Tibial nerve (tissue), 4 donors: ENCODE data around the gene IRAK1. TPM values are rescaled to one million over a fixed set of nuclear protein-coding genes. Genes with fewer than 3 reads are reported as not detected.
"Not testable (repeated sequence)": the region's sequence is repeated elsewhere in the genome, so short reads cannot be mapped to it uniquely, and the experiment has no call there.

Experiments used
- DNase-seq, 2 donors: peaks; one replicate each; pipeline ENCODE4 v3.0.0-alpha.2; 2019; ENCODE audit warnings: low spot score in 2 of 2
- H3K27ac ChIP-seq, 4 donors: fragments of 200-600 bp; sonication (generic) in 3 of 4; one replicate each; pipeline ENCODE4 v1.5.1; 2017 to 2019; ENCODE audit warnings: mild to moderate bottlenecking in 1 of 4
- H3K27me3 ChIP-seq, 2 donors: fragments of 200-600 bp; sonication (generic) in 1 of 2; one replicate each; pipeline versions ENCODE4 v1.5.1 to v1.6.0; 2017 to 2019
- H3K36me3 ChIP-seq, 3 donors: fragments of 200-600 bp; sonication (generic); one replicate each; pipeline ENCODE4 v1.5.1; 2018 to 2019
- H3K4me1 ChIP-seq, 4 donors: fragments of 200-600 bp; sonication (generic) in 3 of 4; one replicate each; pipeline ENCODE4 v1.5.1; 2017 to 2019
- H3K4me3 ChIP-seq, 4 donors: fragments of 200-600 bp; sonication (generic) in 3 of 4; one replicate each; pipeline ENCODE4 v1.5.1; 2017 to 2019; ENCODE audit warnings: mild to moderate bottlenecking in 1 of 4, moderate library complexity in 1 of 4
- H3K9me3 ChIP-seq, 4 donors: fragments of 200-600 bp; sonication (generic) in 3 of 4; one replicate each; pipeline ENCODE4 v1.5.1; 2017 to 2019
- EP300 ChIP-seq, 2 donors: sonication (generic); formaldehyde crosslinking; IDR thresholded peaks; one replicate each; pipeline ENCODE4 v1.6.1; 2017; ENCODE audit warnings: antibody characterized with exemption in 2 of 2, mild to moderate bottlenecking in 1 of 2
- POLR2A ChIP-seq, 2 donors: fragments of 450-650 bp; IDR thresholded peaks; one replicate each; pipeline ENCODE4 v1.6.1; 2017; ENCODE audit warnings: antibody characterized with exemption in 2 of 2, mild to moderate bottlenecking in 2 of 2, moderate library complexity in 2 of 2
- WGBS, 2 donors: methylation state at CpG; one replicate each; pipeline ENCODE4 v1.1.5; 2018; 5-methylcytosine and 5-hydroxymethylcytosine counted together
- total RNA-seq, 4 donors: library from RNA; depleted of rRNA; stranded (reverse); fragments of >200 nt; gene quantifications; one replicate each; pipeline ENCODE4 v1.1.0, GENCODE V29; 2016
- TF ChIP-seq, protein P1 (sequence below), 5 experiments: fragments of 200-600 bp in 3 of 5; fragments of 450-650 bp in 2 of 5; sonication (generic) in 3 of 5; IDR thresholded peaks; one replicate each; pipeline ENCODE4 v1.5.1; 2016 to 2019; ENCODE audit warnings: antibody characterized with exemption in 5 of 5, mild to moderate bottlenecking in 3 of 5, moderate library complexity in 2 of 5

IRAK1 gene
- total RNA-seq, 4 donors from 2014 or later, result 50.7 to 127 (median 64.4) TPM

DNA sequence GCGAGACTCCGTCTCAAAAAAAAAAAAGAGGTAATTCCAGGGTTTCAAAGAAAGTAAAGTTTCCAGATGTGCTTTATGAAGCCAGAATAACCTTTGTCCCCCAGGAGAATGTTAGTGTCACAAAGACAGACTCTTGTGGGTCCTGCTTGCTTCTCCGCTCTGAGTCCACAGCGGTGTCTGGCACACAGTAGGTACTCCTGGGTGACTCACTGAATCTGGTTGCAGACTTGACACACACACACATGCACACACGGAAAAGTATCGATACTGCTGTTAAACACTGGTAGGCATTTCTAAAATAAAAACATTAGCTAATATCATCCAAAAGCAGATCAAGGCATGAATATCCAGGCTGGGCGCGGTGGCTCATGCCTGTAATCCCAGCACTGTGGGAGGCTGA, 24.2 kb downstream of the IRAK1 start:
- TF ChIP-seq EP300 (IDR thresholded peaks at IDR 0.05) (no peak), POLR2A (IDR thresholded peaks at IDR 0.05) (no peak)
- TF ChIP-seq, protein P1, sequence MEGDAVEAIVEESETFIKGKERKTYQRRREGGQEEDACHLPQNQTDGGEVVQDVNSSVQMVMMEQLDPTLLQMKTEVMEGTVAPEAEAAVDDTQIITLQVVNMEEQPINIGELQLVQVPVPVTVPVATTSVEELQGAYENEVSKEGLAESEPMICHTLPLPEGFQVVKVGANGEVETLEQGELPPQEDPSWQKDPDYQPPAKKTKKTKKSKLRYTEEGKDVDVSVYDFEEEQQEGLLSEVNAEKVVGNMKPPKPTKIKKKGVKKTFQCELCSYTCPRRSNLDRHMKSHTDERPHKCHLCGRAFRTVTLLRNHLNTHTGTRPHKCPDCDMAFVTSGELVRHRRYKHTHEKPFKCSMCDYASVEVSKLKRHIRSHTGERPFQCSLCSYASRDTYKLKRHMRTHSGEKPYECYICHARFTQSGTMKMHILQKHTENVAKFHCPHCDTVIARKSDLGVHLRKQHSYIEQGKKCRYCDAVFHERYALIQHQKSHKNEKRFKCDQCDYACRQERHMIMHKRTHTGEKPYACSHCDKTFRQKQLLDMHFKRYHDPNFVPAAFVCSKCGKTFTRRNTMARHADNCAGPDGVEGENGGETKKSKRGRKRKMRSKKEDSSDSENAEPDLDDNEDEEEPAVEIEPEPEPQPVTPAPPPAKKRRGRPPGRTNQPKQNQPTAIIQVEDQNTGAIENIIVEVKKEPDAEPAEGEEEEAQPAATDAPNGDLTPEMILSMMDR (IDR thresholded peaks at IDR 0.05), result no peak
- DNase-seq, result no peak
- Histone ChIP-seq H3K9me3 (no peaks in the 10 kb centered on the region), H3K4me3 (no peak overlapping the region), H3K27me3 (no peaks in the 10 kb centered on the region), H3K36me3 (no peaks in the 10 kb centered on the region), H3K4me1 (peaks cover 0 to 4% (median 1%) of the 10 kb centered on the region in 4 donors), H3K27ac (no peak overlapping the region)
- 95% methylated on average over 6 to 8 of the region's 8 CpGs for WGBS, 2 donors

DNA sequence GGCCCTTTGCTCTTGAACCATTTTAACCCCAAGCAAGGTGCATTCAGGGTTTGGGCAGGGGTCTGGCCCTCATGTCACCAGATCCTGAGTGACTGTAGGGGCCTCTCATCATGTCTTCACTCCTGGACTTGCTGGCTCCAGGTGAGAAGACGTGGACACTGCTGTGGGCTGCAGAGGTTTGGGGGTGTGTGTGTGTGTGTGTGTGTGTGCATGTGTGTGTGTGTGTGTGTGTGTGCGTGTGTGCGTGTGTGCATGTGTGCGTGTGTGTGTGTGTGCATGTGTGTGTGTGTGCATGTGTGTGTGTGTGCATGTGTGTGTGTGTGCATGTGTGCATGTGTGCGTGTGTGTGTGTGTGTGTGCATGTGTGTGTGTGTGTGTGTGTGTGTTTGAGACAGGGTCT, 25.3 kb downstream of the IRAK1 start:
- H3K27me3 ChIP-seq, H3K4me1 ChIP-seq, H3K36me3 ChIP-seq, H3K9me3 ChIP-seq, DNase-seq, H3K4me3 ChIP-seq, H3K27ac ChIP-seq: not testable (repeated sequence)
- 50 to 100% methylated on average over 1 to 4 of the region's 5 CpGs for WGBS, 2 donors

GRCh38 chrX:153993978-153994377, 25.7 kb downstream of the IRAK1 start:
- Histone ChIP-seq H3K4me1 (no peaks in the 10 kb centered on the region), H3K36me3 (no peaks in the 10 kb centered on the region), H3K27ac (no peak overlapping the region), H3K27me3 (no peaks in the 10 kb centered on the region), H3K4me3 (no peak overlapping the region), H3K9me3 (no peaks in the 10 kb centered on the region)
- no peak for DNase-seq
- TF ChIP-seq, protein P1 (IDR thresholded peaks at IDR 0.05), result no peak
- no peak for TF ChIP-seq EP300 (IDR thresholded peaks at IDR 0.05)
- TF ChIP-seq POLR2A (IDR thresholded peaks at IDR 0.05), result no peak
- 83 to 85% methylated on average over 10 of the region's 10 CpGs for WGBS, 2 donors

DNA sequence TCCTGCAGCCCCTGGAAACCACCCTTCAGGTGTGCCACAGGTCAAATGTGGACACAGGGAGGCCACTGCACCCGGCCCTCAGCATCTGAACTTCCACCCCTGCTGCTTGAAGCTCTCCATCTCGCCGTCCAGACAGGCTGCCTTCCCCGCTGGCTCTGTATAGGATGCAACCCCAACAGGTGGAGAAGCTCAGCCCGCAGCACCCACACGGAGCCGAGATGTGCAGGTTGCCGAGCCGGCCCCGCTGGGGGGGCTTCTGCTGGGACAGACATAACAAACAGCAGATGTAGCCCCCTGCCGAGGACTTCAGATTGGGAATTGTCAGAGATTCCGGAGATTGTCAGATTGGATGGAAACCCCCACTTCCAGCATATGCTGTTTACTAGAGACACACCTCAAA, 26.6 kb downstream of the IRAK1 start:
- no peak for TF ChIP-seq POLR2A (IDR thresholded peaks at IDR 0.05)
- TF ChIP-seq, protein P1 (IDR thresholded peaks at IDR 0.05), result no peak
- TF ChIP-seq EP300 (IDR thresholded peaks at IDR 0.05), result no peak
- no peaks in the 10 kb centered on the region for H3K36me3 ChIP-seq
- H3K9me3 ChIP-seq, result no peaks in the 10 kb centered on the region
- 83 to 87% methylated on average over 11 to 12 of the region's 12 CpGs for WGBS, 2 donors
- no peaks in the 10 kb centered on the region for H3K4me1 ChIP-seq
- no peak for DNase-seq
- H3K27ac ChIP-seq, result no peak overlapping the region
- no peak overlapping the region for H3K4me3 ChIP-seq
- H3K27me3 ChIP-seq, result no peaks in the 10 kb centered on the region

GRCh38 chrX:153992180-153992579, 27.5 kb downstream of the IRAK1 start:
- Histone ChIP-seq H3K4me3 (no peak overlapping the region), H3K9me3 (no peaks in the 10 kb centered on the region), H3K36me3 (no peaks in the 10 kb centered on the region), H3K4me1 (no peaks in the 10 kb centered on the region), H3K27me3 (no peaks in the 10 kb centered on the region), H3K27ac (no peak overlapping the region)
- DNase-seq, result no peak
- TF ChIP-seq EP300 (IDR thresholded peaks at IDR 0.05), result no peak
- TF ChIP-seq, protein P1 (IDR thresholded peaks at IDR 0.05), result no peak
- no peak for TF ChIP-seq POLR2A (IDR thresholded peaks at IDR 0.05)
- WGBS, 2 donors, result 93 to 94% methylated on average over 8 of the region's 8 CpGs

DNA sequence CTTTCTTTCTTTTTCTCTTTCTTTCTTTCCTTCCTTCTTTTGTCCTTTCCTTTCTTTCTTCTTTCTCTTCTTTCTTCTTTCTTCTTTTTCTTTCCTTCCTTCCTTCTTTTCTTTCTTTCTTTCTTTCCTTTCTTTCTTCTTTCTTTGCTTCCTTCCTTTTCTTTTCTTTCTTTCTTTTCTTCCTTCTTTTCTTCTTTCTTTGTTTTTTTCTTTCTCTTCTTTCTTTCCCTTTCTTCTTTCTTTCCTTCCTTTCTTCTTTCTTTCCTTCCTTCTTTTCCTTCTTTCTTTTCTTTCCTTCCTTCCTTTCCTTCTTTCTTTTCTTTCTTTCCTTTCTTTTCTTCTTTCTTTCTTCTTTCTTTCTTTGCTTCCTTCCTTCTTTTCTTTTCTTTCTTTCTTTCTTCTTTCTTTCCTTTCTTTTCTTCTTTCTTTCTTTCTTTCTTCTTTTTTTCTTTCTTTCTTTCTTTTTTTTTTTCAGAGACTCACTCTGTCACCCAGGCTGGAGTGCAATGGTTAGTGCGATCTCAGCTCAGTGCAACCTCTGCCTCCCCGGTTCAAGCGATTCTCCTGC, 28.6 kb downstream of the IRAK1 start:
- Histone ChIP-seq H3K4me1 (no peaks in the 10 kb centered on the region), H3K36me3 (no peaks in the 10 kb centered on the region), H3K4me3 (no peak overlapping the region), H3K27ac (no peak overlapping the region), H3K27me3 (no peaks in the 10 kb centered on the region), H3K9me3 (no peaks in the 10 kb centered on the region)
- TF ChIP-seq POLR2A (IDR thresholded peaks at IDR 0.05) (no peak), EP300 (IDR thresholded peaks at IDR 0.05) (no peak)
- TF ChIP-seq, protein P1 (IDR thresholded peaks at IDR 0.05), result no peak
- WGBS, 2 donors, result 91 to 98% methylated on average over 3 of the region's 3 CpGs
- DNase-seq, result no peak
